GM12864 (cell line): ENCODE results near the gene CCDC185.

Source experiments
- DNase-seq: peaks from one replicate; pipeline ENCODE4 v3.0.0-alpha.2; 2011; ENCODE audit warnings: low read depth
- H3K4me3 ChIP-seq: 2 replicates; pipeline ENCODE4 v1.5.1; 2011; ENCODE audit warnings: mild to moderate bottlenecking, low read depth, low read length, control low read depth
- TF ChIP-seq, protein P1 (sequence below): IDR thresholded peaks from 2 replicates; pipeline ENCODE4 v1.5.1; 2011; ENCODE audit warnings: low read depth, mild to moderate bottlenecking, moderate library complexity, low read length, control low read depth, inconsistent platforms; ENCODE audit errors: missing control alignments

Gene CCDC185

GRCh38 chr1:223363057-223363855 is 30.0 kb upstream of the CCDC185 start:
- no peak for DNase-seq
- TF ChIP-seq, protein P1, sequence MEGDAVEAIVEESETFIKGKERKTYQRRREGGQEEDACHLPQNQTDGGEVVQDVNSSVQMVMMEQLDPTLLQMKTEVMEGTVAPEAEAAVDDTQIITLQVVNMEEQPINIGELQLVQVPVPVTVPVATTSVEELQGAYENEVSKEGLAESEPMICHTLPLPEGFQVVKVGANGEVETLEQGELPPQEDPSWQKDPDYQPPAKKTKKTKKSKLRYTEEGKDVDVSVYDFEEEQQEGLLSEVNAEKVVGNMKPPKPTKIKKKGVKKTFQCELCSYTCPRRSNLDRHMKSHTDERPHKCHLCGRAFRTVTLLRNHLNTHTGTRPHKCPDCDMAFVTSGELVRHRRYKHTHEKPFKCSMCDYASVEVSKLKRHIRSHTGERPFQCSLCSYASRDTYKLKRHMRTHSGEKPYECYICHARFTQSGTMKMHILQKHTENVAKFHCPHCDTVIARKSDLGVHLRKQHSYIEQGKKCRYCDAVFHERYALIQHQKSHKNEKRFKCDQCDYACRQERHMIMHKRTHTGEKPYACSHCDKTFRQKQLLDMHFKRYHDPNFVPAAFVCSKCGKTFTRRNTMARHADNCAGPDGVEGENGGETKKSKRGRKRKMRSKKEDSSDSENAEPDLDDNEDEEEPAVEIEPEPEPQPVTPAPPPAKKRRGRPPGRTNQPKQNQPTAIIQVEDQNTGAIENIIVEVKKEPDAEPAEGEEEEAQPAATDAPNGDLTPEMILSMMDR, result no peak
- H3K4me3 ChIP-seq, result no peak overlapping the region

- TF ChIP-seq, protein P1, result no peak
- DNase-seq, result no peak
- H3K4me3 ChIP-seq, result peak within 1 kb of the TSS; percentile 31; the same call in 1 of the 2 replicates
These were observed 29.1 kb upstream of the CCDC185 start, which contains the start of gene SUSD4 for GRCh38 chr1:223363856-223364684. Gene SUSD4, minus strand, starts transcription at chr1:223364176. Its CDS starts 751 bp downstream, at chr1:223363425.

DNA sequence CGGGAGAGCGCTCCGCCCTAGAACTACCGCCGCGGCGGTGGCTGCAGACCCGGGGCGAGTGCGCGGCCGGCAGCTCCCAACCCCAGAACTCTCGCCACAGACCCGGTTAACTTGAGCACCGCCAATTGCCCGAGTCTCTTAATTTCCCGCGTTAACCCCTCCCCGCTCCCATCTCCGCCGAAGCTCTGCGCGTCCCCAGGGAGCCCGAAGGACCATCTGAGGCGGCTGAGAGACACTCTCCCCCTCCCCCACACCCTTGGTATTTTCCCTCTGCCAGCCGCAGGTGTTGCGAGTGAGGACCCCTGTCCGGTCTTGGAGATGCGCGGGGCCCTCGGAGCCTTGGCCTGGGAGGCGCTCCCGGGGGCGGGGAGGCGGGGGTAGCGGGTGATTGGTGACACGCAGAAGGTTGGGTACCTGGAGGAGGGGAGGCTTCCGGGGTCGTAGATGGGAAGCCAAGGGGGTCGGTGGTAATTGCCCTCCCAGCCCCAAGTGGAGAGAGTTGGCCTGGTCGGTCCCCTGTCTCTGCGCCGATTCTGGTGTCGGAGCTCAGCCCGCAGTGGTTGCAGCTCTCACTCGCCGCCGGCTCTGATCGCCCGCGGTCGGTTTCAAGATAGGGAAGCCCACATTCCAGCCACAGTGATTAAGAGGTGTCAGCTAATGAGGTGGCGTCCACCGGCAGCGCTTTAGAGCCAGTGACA is 28.4 kb upstream of the CCDC185 start:
- no peak for DNase-seq
- TF ChIP-seq, protein P1, result no peak
- no peak overlapping the region for H3K4me3 ChIP-seq

GRCh38 chr1:223374064-223374610 is 19.1 kb upstream of the CCDC185 start:
- no peak overlapping the region for H3K4me3 ChIP-seq
- no peak for DNase-seq
- TF ChIP-seq, protein P1, result no peak

DNA sequence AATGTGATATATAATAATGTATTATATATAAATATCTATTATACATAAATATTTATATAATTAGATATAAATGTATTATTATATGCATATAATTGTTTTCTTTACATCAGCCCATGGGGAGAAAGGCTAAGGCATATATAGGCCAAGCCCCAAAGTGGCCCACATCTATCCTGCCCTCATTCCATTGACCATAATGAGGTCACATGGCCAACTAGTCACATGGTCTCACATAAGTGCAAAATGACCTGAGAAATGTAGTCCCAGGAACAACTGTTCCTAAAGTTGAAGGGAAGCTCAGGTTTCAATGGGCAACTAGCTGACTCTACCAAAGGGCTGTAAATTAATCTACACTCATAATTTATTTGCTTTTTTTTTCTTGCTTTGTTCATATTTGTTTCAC is 14.5 kb upstream of the CCDC185 start:
- H3K4me3 ChIP-seq, result no peak overlapping the region
- TF ChIP-seq, protein P1, result no peak
- DNase-seq, result no peak

GRCh38 chr1:223386013-223386412 is 7.2 kb upstream of the CCDC185 start:
- no peak overlapping the region for H3K4me3 ChIP-seq
- DNase-seq, result no peak
- TF ChIP-seq, protein P1, result no peak
